Measurements from ENCODE around the gene ORC3. TPM values are rescaled to one million over a fixed set of nuclear protein-coding genes. Genes with fewer than 3 reads are reported as not detected.

ORC3 gene
- polyA plus RNA-seq, 3 donors from 2014 or later: 20.3 to 26.7 (median 24.0) TPM

DNA sequence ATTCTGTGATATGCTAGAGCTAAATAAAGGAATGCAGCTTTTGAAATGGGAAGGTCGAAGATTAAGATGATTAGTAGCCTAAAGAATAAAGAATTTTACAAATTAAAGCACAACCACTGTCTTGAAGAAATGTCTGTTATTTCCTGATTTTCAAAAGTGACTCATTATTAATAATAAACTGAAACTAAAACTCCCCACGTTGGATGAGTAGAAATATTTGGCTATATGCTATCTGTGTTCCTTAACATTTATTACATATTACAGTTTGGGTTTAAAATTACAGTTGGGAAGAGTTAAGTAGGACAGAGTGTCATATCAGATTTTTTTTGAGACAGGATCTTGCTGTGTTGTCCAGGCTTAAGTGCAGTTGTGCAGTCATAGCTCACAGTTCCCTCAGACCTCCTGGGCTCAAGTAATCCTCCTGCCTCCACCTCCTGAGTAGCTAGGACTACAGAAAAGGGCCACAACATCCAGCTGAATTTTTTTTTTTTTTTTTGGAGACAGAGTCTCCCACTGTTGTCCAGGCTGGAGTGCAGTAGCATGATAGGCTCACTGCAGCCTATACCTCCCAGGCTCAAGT lies 65.0 kb downstream of the ORC3 start:
- no peak overlapping the region for H3K4me3 Mint-ChIP-seq
- H3K9me3 Mint-ChIP-seq: no peaks in the 10 kb centered on the region
- peaks cover 20 to 52% (median 36%) of the 10 kb centered on the region in 3 donors for H3K36me3 Mint-ChIP-seq
- no peaks in the 10 kb centered on the region for H3K27me3 Mint-ChIP-seq (ENCODE audit: low read depth in 3 of 3)
- H3K4me1 Mint-ChIP-seq: peaks cover 0 to 7% of the 10 kb centered on the region in 2 donors
- DNase-seq: no peak
- peak overlapping the region in 1 of 6 donors; percentile 11 for H3K27ac Mint-ChIP-seq

DNA sequence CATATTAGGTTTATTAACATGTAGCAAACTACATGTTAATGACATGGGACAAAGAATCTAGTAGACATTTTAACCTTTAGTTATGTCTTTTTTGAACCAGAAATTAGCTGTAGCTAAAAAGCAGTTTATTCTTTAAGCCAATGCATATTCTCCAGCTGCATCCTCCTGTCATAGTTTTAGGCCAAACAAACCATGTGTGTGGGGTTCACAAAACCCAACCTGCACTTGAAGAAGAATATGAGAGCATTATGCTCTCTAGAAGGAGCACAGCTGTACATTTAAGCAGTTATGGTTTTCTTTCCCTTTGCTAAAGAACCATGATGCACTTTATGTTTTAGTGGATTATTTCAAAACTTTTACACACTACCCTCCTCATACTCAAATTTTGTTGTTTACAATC lies 65.9 kb downstream of the ORC3 start:
- H3K4me3 Mint-ChIP-seq: no peak overlapping the region
- DNase-seq: no peak
- peaks cover 20 to 50% (median 36%) of the 10 kb centered on the region in 3 donors for H3K36me3 Mint-ChIP-seq
- no peaks in the 10 kb centered on the region for H3K27me3 Mint-ChIP-seq (ENCODE audit: low read depth in 3 of 3)
- H3K4me1 Mint-ChIP-seq: peaks cover 0 to 7% of the 10 kb centered on the region in 2 donors
- no peak overlapping the region for H3K27ac Mint-ChIP-seq
- H3K9me3 Mint-ChIP-seq: no peaks in the 10 kb centered on the region

DNA sequence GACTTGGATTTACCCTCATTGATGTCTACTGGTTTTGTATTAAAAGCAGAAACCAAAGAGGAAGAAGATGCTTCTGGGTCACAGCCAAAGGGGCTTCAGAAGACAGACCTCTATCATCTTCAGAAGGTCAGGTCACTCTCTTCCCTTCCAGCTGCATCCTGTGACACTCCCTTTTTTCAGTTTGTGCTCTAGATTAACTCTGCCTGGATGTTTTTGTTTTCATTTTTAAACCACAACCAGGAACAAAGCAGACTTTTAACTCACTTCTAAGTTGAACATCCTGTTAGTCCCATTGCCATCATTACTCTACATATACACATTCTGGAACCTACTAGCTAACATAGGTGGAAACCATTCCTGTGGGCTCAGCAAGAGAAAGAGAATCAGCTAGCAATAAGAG lies 66.9 kb downstream of the ORC3 start:
- H3K4me1 Mint-ChIP-seq: peaks cover 0 to 7% of the 10 kb centered on the region in 2 donors
- no peaks in the 10 kb centered on the region for H3K9me3 Mint-ChIP-seq
- no peak overlapping the region for H3K27ac Mint-ChIP-seq
- no peaks in the 10 kb centered on the region for H3K27me3 Mint-ChIP-seq (ENCODE audit: low read depth in 3 of 3)
- DNase-seq: no peak
- peaks cover 15 to 45% (median 32%) of the 10 kb centered on the region in 3 donors for H3K36me3 Mint-ChIP-seq
- no peak overlapping the region for H3K4me3 Mint-ChIP-seq

DNA sequence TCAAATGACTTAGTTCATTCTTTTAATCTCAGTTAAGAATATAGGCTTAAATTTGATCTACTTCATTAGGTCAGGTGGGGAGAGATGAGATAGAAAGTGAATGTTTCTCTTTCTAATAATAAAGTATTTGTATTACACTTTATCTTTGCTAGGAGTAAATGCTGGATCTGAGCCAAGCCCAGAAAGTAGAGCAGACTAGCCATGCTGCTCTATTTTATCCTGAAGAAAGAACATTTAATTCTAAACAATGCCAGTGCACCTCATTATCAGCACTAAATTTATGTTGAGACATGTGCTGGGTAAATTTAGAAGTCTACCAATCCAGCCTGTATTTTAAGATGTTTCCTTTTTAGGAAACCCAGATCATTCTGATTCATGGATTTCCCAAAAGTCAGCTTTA lies 68.6 kb downstream of the ORC3 start:
- Mint-ChIP-seq H3K4me1 (no peaks in the 10 kb centered on the region), H3K27ac (peak overlapping the region in 1 of 6 donors; percentile 40), H3K4me3 (no peak overlapping the region), H3K36me3 (peaks cover 17 to 40% (median 29%) of the 10 kb centered on the region in 3 donors), H3K27me3 (ENCODE audit: low read depth in 3 of 3) (no peaks in the 10 kb centered on the region), H3K9me3 (no peaks in the 10 kb centered on the region)
- no peak for DNase-seq

DNA sequence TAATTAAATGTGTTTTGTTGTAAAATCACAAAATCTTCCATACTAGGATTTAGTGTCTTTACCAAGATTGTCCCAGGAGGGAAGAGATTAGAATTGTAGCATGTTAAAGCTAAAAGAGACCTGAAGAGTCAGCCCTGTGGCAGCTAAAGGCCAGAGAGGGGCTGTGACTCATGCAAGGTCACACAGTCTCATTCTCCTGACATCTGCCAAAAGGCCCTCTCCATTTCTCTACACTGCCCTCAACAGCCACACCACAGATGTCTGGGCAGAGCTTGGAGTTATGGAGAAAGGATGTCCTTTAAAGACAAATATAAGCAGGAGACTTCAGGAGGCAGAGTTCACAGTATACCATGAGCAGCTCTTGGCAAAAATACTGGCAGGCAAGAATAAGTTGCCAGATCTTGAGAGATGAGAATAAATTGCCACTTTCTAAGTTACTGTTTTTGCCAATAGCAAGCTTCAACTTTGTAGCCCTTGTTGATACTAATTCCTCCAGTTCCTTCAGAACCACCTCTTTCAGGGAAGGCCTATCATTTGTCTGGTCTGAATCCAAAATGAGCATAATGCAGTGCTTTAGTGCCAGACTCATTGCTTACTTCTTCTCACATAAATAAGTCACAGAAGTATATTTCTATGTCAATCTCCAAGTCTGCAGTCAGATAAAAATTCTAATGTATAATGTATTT lies 70.4 kb downstream of the ORC3 start:
- Mint-ChIP-seq H3K9me3 (no peaks in the 10 kb centered on the region), H3K4me1 (no peaks in the 10 kb centered on the region), H3K36me3 (peaks cover 13 to 28% (median 24%) of the 10 kb centered on the region in 3 donors), H3K27ac (peak overlapping the region in 1 of 6 donors; percentile 34), H3K27me3 (ENCODE audit: low read depth in 3 of 3) (no peaks in the 10 kb centered on the region), H3K4me3 (no peak overlapping the region)
- DNase-seq: no peak

DNA sequence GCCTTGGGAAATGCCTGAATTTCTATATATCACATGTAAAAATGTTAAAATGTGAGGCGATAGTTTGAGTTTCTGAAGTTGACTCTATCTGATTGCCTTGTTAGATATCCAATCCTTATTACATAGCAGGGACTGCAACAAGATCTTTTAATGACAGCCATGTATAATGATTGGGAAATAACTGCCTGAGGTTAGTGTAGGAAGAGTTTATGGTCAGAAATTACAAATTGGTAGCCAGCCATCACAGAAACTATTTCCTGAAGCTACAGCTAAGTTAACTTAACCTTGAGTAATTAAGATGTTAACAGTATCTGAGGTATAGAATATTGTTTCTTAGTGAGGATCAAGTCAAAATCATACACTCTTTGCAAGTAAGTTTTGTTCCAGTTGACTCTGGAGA lies 71.1 kb downstream of the ORC3 start:
- Mint-ChIP-seq H3K36me3 (peaks cover 13 to 28% (median 23%) of the 10 kb centered on the region in 3 donors), H3K9me3 (no peaks in the 10 kb centered on the region), H3K27ac (no peak overlapping the region), H3K4me1 (no peaks in the 10 kb centered on the region), H3K4me3 (no peak overlapping the region), H3K27me3 (ENCODE audit: low read depth in 3 of 3) (no peaks in the 10 kb centered on the region)
- DNase-seq: no peak

DNA sequence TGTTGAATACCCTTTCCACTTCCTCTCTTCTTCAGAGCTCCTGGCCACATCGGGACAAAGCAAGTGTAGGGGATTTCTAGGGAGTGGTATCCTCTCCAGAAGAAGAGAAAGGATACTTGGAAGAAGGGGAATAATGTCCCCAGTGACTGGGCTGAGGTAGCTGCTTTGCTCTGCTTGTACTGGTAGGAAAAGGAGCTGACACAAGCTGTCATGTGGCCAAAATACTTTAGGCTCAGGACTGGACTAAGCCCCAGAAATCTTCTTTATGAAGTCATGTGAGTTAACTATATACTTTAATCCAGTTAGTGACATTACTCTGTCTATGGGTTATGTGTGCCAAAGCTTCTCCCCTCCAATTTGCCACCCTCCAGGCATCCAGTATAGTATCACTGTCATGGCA lies 71.6 kb downstream of the ORC3 start:
- Mint-ChIP-seq H3K27ac (no peak overlapping the region), H3K9me3 (no peaks in the 10 kb centered on the region), H3K4me3 (no peak overlapping the region), H3K27me3 (ENCODE audit: low read depth in 3 of 3) (no peaks in the 10 kb centered on the region), H3K36me3 (peaks cover 13 to 28% (median 23%) of the 10 kb centered on the region in 3 donors), H3K4me1 (no peaks in the 10 kb centered on the region)
- DNase-seq: no peak

DNA sequence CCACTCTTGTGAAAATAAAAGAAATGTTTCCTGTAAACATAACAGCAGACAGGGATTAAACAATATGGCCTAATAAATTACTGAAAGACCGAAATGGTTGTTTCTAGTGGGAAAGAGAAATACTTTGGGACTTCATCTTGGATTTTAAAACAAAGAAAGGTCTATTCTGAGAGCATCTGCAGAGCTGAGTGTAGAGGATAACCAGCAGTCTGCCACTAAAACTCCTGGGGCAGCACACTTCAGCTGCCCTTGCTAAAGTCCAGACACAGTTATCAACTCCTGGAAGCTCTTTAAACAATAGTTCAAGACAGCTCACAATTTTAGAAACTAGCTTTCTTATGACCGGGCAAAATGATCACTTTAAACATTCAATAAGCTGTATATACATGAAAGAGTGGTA lies 73.5 kb downstream of the ORC3 start:
- H3K27me3 Mint-ChIP-seq (ENCODE audit: low read depth in 3 of 3): no peaks in the 10 kb centered on the region
- no peak for DNase-seq
- no peak overlapping the region for H3K4me3 Mint-ChIP-seq
- H3K9me3 Mint-ChIP-seq: no peaks in the 10 kb centered on the region
- H3K36me3 Mint-ChIP-seq: peaks cover 5 to 16% (median 12%) of the 10 kb centered on the region in 3 donors
- H3K4me1 Mint-ChIP-seq: no peaks in the 10 kb centered on the region
- peak overlapping the region in 1 of 6 donors; percentile 10 for H3K27ac Mint-ChIP-seq

DNA sequence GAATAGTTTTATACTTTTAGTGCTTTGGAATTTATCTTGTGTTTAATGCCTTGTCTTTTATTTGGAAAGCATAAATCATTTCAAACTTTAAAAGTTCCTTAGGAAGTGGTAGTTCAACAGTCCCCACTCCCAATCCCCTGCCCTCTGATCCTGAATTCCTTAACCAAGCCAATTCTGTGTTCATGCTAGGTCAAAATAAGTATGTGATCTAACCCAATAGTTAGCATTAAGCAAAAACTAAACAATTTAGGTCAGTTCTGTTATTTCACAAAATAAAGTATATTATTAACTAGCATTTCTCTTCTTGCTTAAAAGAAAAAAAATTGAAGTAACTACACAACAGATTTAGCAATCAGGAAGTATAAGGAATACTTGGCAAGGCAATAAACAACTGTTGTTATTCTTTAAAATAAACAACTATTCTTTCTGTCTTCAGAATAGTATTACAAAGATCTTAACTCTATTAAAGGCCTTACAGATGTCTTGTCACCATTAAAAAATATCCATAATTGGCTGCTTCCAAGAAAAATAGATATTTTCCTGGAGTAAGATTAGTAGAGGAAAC lies 75.1 kb downstream of the ORC3 start:
- no peak overlapping the region for H3K4me3 Mint-ChIP-seq
- peaks cover 0 to 7% of the 10 kb centered on the region in 2 donors for H3K4me1 Mint-ChIP-seq
- H3K27ac Mint-ChIP-seq: peak overlapping the region in 1 of 6 donors; percentile 10

DNA sequence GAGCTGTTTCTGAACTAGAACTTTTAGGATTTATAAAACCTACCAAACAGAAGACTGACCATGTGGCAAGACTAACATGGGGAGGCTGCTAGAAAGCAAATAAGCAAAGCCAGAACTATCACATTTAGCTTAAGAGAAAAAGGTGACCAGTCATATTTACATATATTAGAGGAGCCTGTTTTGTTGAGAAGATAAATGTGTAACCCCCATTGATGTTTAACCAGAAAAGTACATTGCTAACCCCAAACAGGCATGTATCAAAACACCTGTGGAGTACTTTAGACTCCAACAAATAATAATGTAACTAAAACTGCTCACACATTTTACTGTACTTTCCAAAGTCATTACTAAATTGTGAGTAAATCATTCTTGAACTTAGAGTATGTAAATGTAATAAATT lies 77.1 kb downstream of the ORC3 start:
- Mint-ChIP-seq H3K4me1 (peaks cover 13 to 27% of the 10 kb centered on the region in 2 donors), H3K9me3 (no peaks in the 10 kb centered on the region), H3K27ac (peak overlapping the region in 1 of 6 donors; percentile 24), H3K27me3 (ENCODE audit: low read depth in 3 of 3) (no peaks in the 10 kb centered on the region), H3K36me3 (peaks cover 5 to 15% (median 8%) of the 10 kb centered on the region in 3 donors), H3K4me3 (no peak overlapping the region)
- DNase-seq: no peak

More for the DNA sequence above, 75.1 kb downstream of the ORC3 start:
- H3K27me3 Mint-ChIP-seq (ENCODE audit: low read depth in 3 of 3): no peaks in the 10 kb centered on the region
- no peak for DNase-seq
- H3K9me3 Mint-ChIP-seq: no peaks in the 10 kb centered on the region
- H3K36me3 Mint-ChIP-seq: peaks cover 5 to 10% (median 8%) of the 10 kb centered on the region in 3 donors

DNA sequence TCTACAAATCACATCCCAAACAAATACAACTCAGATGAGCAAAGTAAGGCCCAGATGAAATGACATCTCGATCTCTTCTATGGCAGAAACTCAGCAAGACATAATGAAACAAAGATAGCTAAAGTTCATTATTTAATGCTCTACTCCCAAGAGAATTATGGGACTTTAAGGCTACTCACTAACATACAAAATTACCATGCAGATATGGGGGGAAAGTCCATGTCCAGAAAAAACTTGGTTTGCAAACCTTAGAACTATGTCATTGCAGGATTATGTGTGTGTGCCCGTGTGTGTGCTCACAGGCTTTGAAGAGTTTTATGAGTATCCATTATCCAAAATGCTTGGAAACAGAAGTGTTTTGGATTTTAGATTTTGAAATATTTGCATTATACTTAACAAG lies 78.1 kb downstream of the ORC3 start:
- Mint-ChIP-seq H3K27me3 (ENCODE audit: low read depth in 3 of 3) (no peaks in the 10 kb centered on the region), H3K4me1 (peaks cover 13 to 27% of the 10 kb centered on the region in 2 donors), H3K4me3 (no peak overlapping the region), H3K27ac (no peak overlapping the region), H3K9me3 (no peaks in the 10 kb centered on the region), H3K36me3 (peaks cover 5 to 17% (median 8%) of the 10 kb centered on the region in 3 donors)
- DNase-seq: no peak

DNA sequence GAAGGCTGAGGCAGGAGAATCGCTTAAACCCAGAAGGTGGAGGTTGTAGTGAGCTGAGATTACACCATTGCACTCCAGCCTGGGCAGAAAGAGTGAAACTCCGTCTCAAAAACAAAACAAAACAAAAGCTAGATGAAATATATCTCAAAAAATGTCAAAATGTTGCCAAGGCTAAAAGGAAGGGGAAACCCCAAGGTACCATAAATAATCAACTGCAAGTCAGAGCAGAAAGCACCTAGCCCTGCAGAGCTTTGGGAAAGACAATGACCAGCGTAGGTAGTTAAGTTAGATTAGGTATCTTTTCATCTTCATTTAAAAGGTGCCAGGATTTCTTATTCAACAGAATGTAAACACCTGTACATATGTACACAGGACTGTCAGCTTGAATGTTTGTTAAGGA lies 79.1 kb downstream of the ORC3 start:
- H3K27ac Mint-ChIP-seq: no peak overlapping the region
- no peak overlapping the region for H3K4me3 Mint-ChIP-seq

DNA sequence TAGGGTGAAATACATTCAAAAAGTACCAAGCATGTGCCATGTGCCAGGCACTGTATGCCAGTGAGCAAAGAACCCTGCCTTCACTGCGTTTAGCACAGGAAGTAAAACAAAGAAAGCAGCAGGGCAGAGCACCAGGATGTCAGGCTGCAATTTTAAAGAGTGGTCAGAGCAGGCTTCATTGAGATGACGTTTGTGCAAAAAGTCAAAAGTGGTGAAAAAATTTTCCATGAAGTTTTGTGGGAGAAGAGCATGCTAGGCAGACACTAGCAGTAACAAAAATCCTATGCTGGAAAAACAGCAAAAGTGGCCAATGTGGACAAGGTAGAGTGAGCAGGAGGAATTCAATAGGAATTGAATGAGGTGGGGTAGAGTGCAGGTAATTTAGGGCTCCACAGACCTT lies 80.8 kb downstream of the ORC3 start:
- peaks cover 0 to 3% (median 0%) of the 10 kb centered on the region in 3 donors for H3K27me3 Mint-ChIP-seq (ENCODE audit: low read depth in 3 of 3)
- peak overlapping the region; percentile 58 to 85 (median 79) for H3K27ac Mint-ChIP-seq
- H3K36me3 Mint-ChIP-seq: peaks cover 3 to 25% (median 6%) of the 10 kb centered on the region in 3 donors
- peak overlapping the region in 2 of 5 donors; percentile 8 to 56 for H3K4me3 Mint-ChIP-seq
- H3K4me1 Mint-ChIP-seq: peaks cover 13 to 27% of the 10 kb centered on the region in 2 donors
- peak in 1 of 3 donors; percentile 13 for DNase-seq
- no peaks in the 10 kb centered on the region for H3K9me3 Mint-ChIP-seq

More for the DNA sequence above, 79.1 kb downstream of the ORC3 start:
- H3K27me3 Mint-ChIP-seq (ENCODE audit: low read depth in 3 of 3): peaks cover 0 to 3% (median 0%) of the 10 kb centered on the region in 3 donors
- H3K36me3 Mint-ChIP-seq: peaks cover 0 to 13% (median 3%) of the 10 kb centered on the region in 3 donors
- H3K9me3 Mint-ChIP-seq: no peaks in the 10 kb centered on the region
- peaks cover 13 to 27% of the 10 kb centered on the region in 2 donors for H3K4me1 Mint-ChIP-seq
- DNase-seq: no peak

DNA sequence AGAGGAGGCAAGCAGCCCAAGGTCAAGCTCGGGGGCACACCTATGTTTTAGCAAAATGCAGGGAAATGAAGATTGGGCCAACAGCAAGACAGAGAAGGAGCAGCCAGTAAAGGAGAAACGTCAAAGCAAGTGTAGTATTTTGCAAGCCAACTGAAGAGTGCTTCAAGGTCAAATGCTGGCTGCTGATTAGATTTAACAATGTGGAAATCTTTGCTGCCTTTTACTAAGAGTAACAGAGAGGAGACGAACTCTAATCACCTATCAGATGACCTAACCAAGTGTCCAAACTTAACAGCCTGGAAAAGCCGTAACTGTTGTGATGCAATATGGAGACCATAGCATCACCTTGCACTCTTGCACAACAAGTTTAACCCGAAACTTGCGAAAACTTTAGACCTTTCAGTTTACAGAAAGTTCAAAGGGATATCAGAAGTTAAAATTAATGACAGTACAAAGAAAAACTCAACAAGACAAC lies 81.7 kb downstream of the ORC3 start:
- peaks cover 2 to 29% (median 9%) of the 10 kb centered on the region in 3 donors for H3K36me3 Mint-ChIP-seq

More for the DNA sequence above, 81.7 kb downstream of the ORC3 start:
- H3K4me3 Mint-ChIP-seq: no peak overlapping the region
- peak overlapping the region in 5 of 6 donors; percentile 58 to 80 (median 79) for H3K27ac Mint-ChIP-seq
- H3K4me1 Mint-ChIP-seq: peaks cover 13 to 27% of the 10 kb centered on the region in 2 donors
- no peak for DNase-seq
- no peaks in the 10 kb centered on the region for H3K9me3 Mint-ChIP-seq
- peaks cover 0 to 3% (median 0%) of the 10 kb centered on the region in 3 donors for H3K27me3 Mint-ChIP-seq (ENCODE audit: low read depth in 3 of 3)

All from immature natural killer cell (primary cell).